ENCODE measurements around the gene CLNK. TPM values are rescaled to one million over a fixed set of nuclear protein-coding genes. Genes with fewer than 3 reads are reported as not detected.

Gene CLNK
- polyA plus RNA-seq, 3 donors, result not detected

DNA sequence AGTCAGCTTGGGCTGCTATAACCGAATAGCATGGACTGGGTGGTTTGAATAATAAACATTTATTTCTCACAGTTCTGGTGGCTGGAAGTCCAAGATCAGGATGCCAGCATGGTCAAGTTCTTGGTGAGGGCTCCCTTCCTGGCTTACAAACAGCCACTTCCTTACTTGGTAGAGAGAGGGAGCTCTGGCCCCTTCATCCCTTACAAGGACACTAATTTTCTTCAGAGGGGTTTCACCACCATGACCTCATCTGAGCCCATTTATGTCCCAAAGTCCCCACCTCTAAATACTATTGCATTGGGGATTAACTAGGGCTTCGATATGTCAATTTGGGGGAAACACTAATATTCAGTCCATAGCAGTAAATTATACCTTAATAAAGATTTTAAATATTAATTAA is 61.8 kb downstream of the CLNK start:
- Histone ChIP-seq H3K27ac (ENCODE audit: low read depth in 1 of 2, low read length in 2 of 2) (no peak overlapping the region), H3K79me2 (ENCODE audit: insufficient read depth, low read length) (no peaks in the 10 kb centered on the region), H3K9me3 (replicated peaks in 1 of 2; ENCODE audit: control insufficient read depth in 1 of 2, insufficient read depth in 1 of 2, low read length in 2 of 2) (no peaks in the 10 kb centered on the region), H3K36me3 (replicated peaks in 1 of 2; ENCODE audit: control insufficient read depth in 1 of 2, insufficient read depth in 2 of 2, low read length in 2 of 2) (no peaks in the 10 kb centered on the region), H3K4me3 (replicated peaks in 1 of 3; ENCODE audit: low read depth in 2 of 3, low read length in 3 of 3) (no peak overlapping the region), H3K27me3 (ENCODE audit: control insufficient read depth in 2 of 2, insufficient read depth in 2 of 2, low read length in 2 of 2) (no peaks in the 10 kb centered on the region), H3K4me1 (ENCODE audit: control insufficient read depth in 1 of 2, insufficient read depth in 2 of 2, low read length in 2 of 2) (no peaks in the 10 kb centered on the region), H3K9ac (ENCODE audit: insufficient read depth, low read length, poor library complexity, severe bottlenecking) (no peak overlapping the region), H4K20me1 (ENCODE audit: insufficient read depth, low read length) (no peaks in the 10 kb centered on the region), H3K4me2 (replicated peaks; ENCODE audit: extremely low read depth, low read length, poor library complexity, severe bottlenecking) (no peak overlapping the region), H2AFZ (ENCODE audit: insufficient read depth, low read depth, low read length, poor library complexity, severe bottlenecking) (no peak overlapping the region)
- intact Hi-C loops (cut with micrococcal nuclease), result no loop called here
- peaks cover 0 to 1% (median 0%) of the 10 kb centered on the region in 3 donors for H3K27me3 Mint-ChIP-seq (ENCODE audit: low read depth in 3 of 3)
- H3K27ac Mint-ChIP-seq, result no peak overlapping the region
- no peaks in the 10 kb centered on the region for H3K36me3 Mint-ChIP-seq
- TF ChIP-seq, protein P1, sequence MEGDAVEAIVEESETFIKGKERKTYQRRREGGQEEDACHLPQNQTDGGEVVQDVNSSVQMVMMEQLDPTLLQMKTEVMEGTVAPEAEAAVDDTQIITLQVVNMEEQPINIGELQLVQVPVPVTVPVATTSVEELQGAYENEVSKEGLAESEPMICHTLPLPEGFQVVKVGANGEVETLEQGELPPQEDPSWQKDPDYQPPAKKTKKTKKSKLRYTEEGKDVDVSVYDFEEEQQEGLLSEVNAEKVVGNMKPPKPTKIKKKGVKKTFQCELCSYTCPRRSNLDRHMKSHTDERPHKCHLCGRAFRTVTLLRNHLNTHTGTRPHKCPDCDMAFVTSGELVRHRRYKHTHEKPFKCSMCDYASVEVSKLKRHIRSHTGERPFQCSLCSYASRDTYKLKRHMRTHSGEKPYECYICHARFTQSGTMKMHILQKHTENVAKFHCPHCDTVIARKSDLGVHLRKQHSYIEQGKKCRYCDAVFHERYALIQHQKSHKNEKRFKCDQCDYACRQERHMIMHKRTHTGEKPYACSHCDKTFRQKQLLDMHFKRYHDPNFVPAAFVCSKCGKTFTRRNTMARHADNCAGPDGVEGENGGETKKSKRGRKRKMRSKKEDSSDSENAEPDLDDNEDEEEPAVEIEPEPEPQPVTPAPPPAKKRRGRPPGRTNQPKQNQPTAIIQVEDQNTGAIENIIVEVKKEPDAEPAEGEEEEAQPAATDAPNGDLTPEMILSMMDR (IDR thresholded peaks at IDR 0.05), result no peak
- H3K4me1 Mint-ChIP-seq, result peaks cover 2% of the 10 kb centered on the region
- H3K9me3 Mint-ChIP-seq, result no peaks in the 10 kb centered on the region
- peak in 1 of 3 donors; percentile 7 for DNase-seq
- WGBS (ENCODE audit: insufficient coverage), result no CpG with 5 or more reads among the region's 2 CpGs
- H3K4me3 Mint-ChIP-seq, result no peak overlapping the region

DNA sequence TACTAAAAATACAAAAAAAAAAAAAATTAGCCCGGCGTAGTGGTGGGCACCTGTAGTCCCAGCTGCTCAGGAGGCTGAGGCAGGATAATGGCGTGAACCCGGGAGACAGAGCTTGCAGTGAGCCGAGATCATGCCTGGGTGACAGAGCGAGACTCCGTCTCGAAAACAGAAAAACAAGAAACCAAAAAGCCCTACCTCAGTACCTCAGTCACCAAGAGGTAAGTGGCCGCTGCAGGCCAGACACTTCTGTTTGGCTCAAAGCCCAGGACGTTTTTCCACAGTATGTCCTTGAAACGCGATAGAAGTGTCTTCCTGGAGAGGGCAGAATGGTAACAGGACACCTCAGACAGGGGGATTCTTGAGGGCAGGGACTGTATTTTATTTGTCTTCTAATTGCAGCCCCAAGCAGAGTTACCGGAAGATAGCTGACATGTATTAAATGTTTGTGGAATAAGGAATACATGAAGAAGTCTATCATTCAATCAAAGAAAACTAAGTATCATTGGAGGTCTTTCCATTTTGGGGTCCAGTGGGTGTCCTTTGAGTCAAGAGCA is 63.6 kb downstream of the CLNK start:
- H3K4me1 ChIP-seq (ENCODE audit: control insufficient read depth in 1 of 2, insufficient read depth in 2 of 2, low read length in 2 of 2), result no peaks in the 10 kb centered on the region
- no peaks in the 10 kb centered on the region for H3K9me3 ChIP-seq (replicated peaks in 1 of 2; ENCODE audit: control insufficient read depth in 1 of 2, insufficient read depth in 1 of 2, low read length in 2 of 2)
- Mint-ChIP-seq H3K4me3 (no peak overlapping the region), H3K4me1 (peaks cover 2% of the 10 kb centered on the region), H3K36me3 (no peaks in the 10 kb centered on the region), H3K27me3 (ENCODE audit: low read depth in 3 of 3) (peaks cover 0 to 3% (median 1%) of the 10 kb centered on the region in 3 donors), H3K27ac (no peak overlapping the region), H3K9me3 (no peaks in the 10 kb centered on the region)
- H3K79me2 ChIP-seq (ENCODE audit: insufficient read depth, low read length), result no peaks in the 10 kb centered on the region
- TF ChIP-seq, protein P1 (IDR thresholded peaks at IDR 0.05), result no peak
- 94% methylated on average over 11 of the region's 13 CpGs for WGBS (ENCODE audit: insufficient coverage)
- intact Hi-C loops (cut with micrococcal nuclease), result no loop called here
- H3K27me3 ChIP-seq (ENCODE audit: control insufficient read depth in 2 of 2, insufficient read depth in 2 of 2, low read length in 2 of 2), result no peaks in the 10 kb centered on the region
- H3K9ac ChIP-seq (ENCODE audit: insufficient read depth, low read length, poor library complexity, severe bottlenecking), result no peak overlapping the region
- no peaks in the 10 kb centered on the region for H4K20me1 ChIP-seq (ENCODE audit: insufficient read depth, low read length)
- H3K4me3 ChIP-seq (replicated peaks in 1 of 3; ENCODE audit: low read depth in 2 of 3, low read length in 3 of 3), result no peak overlapping the region
- no peak overlapping the region for H2AFZ ChIP-seq (ENCODE audit: insufficient read depth, low read depth, low read length, poor library complexity, severe bottlenecking)
- no peak for DNase-seq
- no peak overlapping the region for H3K4me2 ChIP-seq (replicated peaks; ENCODE audit: extremely low read depth, low read length, poor library complexity, severe bottlenecking)
- no peaks in the 10 kb centered on the region for H3K36me3 ChIP-seq (replicated peaks in 1 of 2; ENCODE audit: control insufficient read depth in 1 of 2, insufficient read depth in 2 of 2, low read length in 2 of 2)
- no peak overlapping the region for H3K27ac ChIP-seq (ENCODE audit: low read depth in 1 of 2, low read length in 2 of 2)
